ENCODE data around the gene FAM184A.
"Not testable (repeated sequence)": the region's sequence is repeated elsewhere in the genome, so short reads cannot be mapped to it uniquely, and the experiment has no call there.

Gene FAM184A

GRCh38 chr6:119097815-119098361 lies 19.4 kb upstream of the FAM184A start:
- H3K4me3 ChIP-seq (ENCODE audit: low read depth, low read length), result not testable (repeated sequence)

- no peak overlapping the region for H3K4me3 ChIP-seq (ENCODE audit: low read depth, low read length)
Measured at GRCh38 chr6:119096721-119097565, 18.5 kb upstream of the FAM184A start.

- H3K4me3 ChIP-seq (ENCODE audit: low read depth, low read length), result no peak overlapping the region
Measured at GRCh38 chr6:119090256-119090655, 11.8 kb upstream of the FAM184A start.

GRCh38 chr6:119084784-119085183 lies 6.3 kb upstream of the FAM184A start:
- H3K4me3 ChIP-seq (ENCODE audit: low read depth, low read length), result no peak overlapping the region

- no peak overlapping the region for H3K4me3 ChIP-seq (ENCODE audit: low read depth, low read length)
Measured at GRCh38 chr6:119083007-119083406, 4.5 kb upstream of the FAM184A start.

GRCh38 chr6:119079283-119079809 lies 882 bp upstream of the FAM184A start:
- peak overlapping the region; percentile 42 for H3K4me3 ChIP-seq (ENCODE audit: low read depth, low read length)

- peak overlapping the region; percentile 42 for H3K4me3 ChIP-seq (ENCODE audit: low read depth, low read length)
Measured at GRCh38 chr6:119077643-119078375, 655 bp downstream of the FAM184A start.

GRCh38 chr6:119077391-119077642 lies 1.1 kb downstream of the FAM184A start:
- H3K4me3 ChIP-seq (ENCODE audit: low read depth, low read length), result no peak overlapping the region

- H3K4me3 ChIP-seq (ENCODE audit: low read depth, low read length), result no peak overlapping the region
Measured at GRCh38 chr6:119076576-119077390, 1.7 kb downstream of the FAM184A start.

GRCh38 chr6:119076173-119076572 lies 2.3 kb downstream of the FAM184A start:
- no peak overlapping the region for H3K4me3 ChIP-seq (ENCODE audit: low read depth, low read length)

- H3K4me3 ChIP-seq (ENCODE audit: low read depth, low read length), result no peak overlapping the region
Measured at GRCh38 chr6:119075200-119075981, 3.1 kb downstream of the FAM184A start.

- no peak overlapping the region for H3K4me3 ChIP-seq (ENCODE audit: low read depth, low read length)
Measured at GRCh38 chr6:119073307-119074051, 5.0 kb downstream of the FAM184A start.

- no peak overlapping the region for H3K4me3 ChIP-seq (ENCODE audit: low read depth, low read length)
Measured at GRCh38 chr6:119071576-119071975, 6.9 kb downstream of the FAM184A start.

- no peak overlapping the region for H3K4me3 ChIP-seq (ENCODE audit: low read depth, low read length)
Measured at GRCh38 chr6:119067091-119067490, 11.4 kb downstream of the FAM184A start.

GRCh38 chr6:119066517-119066916 lies 11.9 kb downstream of the FAM184A start:
- H3K4me3 ChIP-seq (ENCODE audit: low read depth, low read length), result no peak overlapping the region

- no peak overlapping the region for H3K4me3 ChIP-seq (ENCODE audit: low read depth, low read length)
Measured at GRCh38 chr6:119065955-119066354, 12.5 kb downstream of the FAM184A start.

GRCh38 chr6:119065382-119065781 lies 13.1 kb downstream of the FAM184A start:
- H3K4me3 ChIP-seq (ENCODE audit: low read depth, low read length), result no peak overlapping the region

GRCh38 chr6:119063491-119063890 lies 15.0 kb downstream of the FAM184A start:
- H3K4me3 ChIP-seq (ENCODE audit: low read depth, low read length), result no peak overlapping the region

GRCh38 chr6:119061215-119061614 lies 17.2 kb downstream of the FAM184A start:
- H3K4me3 ChIP-seq (ENCODE audit: low read depth, low read length), result no peak overlapping the region

Measured in iPS-11a (cell line).